Measurements from ENCODE around the gene KLF16. TPM values are rescaled to one million over a fixed set of nuclear protein-coding genes. Genes with fewer than 3 reads are reported as not detected.

KLF16 gene
- total and polyA plus RNA-seq, 4 experiments from 2014 or later, result 0.39 to 19.3 (median 9.6) TPM

DNA sequence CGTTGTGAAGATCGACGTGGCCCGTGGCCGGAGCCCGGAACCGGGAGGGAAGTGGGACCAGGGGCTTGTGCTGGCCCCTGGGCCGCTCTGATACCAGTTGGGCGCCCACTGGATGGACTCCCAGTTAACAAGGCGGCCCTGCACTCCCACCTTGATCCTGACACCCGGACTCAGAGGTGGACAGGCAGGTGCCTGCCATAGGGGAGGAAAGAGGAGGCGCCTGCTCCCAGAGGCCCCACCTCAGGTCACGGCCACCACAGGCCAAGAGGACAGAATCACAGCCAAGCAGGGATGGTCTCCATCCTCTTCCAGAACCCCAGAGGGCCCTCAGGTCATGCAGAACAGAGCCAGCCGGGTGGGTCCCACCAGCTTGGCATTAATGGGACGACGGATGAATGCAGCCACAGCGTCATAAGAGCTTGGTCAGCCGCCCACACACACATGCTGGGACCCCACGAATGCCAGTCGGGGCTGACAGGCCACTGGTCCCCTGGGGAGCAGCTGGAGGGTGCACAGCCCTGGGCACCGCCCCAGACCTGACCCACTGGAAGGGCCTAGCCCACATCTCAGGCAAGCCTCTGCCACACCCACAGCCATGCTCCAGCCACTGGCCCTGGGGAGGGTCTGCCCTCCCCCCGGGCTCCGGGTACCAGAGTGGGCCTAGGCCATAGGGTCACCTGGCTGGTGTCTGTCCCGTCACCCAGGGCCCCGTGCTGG, 9.6 kb upstream of the KLF16 start:
- CTCF ChIA-PET (ENCODE audit: partially characterized antibody), result no interaction called here
- Mint-ChIP-seq H3K36me3 (peaks cover 3 to 27% of the 10 kb centered on the region in 2 donors), H3K27me3 (no peaks in the 10 kb centered on the region), H3K4me1 (peaks cover 13 to 46% (median 21%) of the 10 kb centered on the region in 4 donors), H3K27ac (no peak overlapping the region), H3K9me3 (no peaks in the 10 kb centered on the region), H3K4me3 (peak overlapping the region in 4 of 8 donors; percentile 8 to 98 (median 47))
- Histone ChIP-seq H3K36me3 (ENCODE audit: insufficient read depth, low read length) (no peaks in the 10 kb centered on the region), H3K27ac (ENCODE audit: low read depth, low read length) (peak overlapping the region; percentile 92), H3K4me3 (ENCODE audit: low read length in 2 of 2) (no peak overlapping the region), H3K4me1 (ENCODE audit: insufficient read depth, low read length) (peaks cover 37% of the 10 kb centered on the region), H3K27me3 (ENCODE audit: insufficient read depth, low read length) (no peaks in the 10 kb centered on the region), H3K9me3 (ENCODE audit: control insufficient read depth in 1 of 2, low read length in 2 of 2) (no peaks in the 10 kb centered on the region)
- no peak for DNase-seq
- POLR2A ChIA-PET (ENCODE audit: partially characterized antibody), result interaction anchor here (4.1 kb wide), 1 partner anchor 8 kb away, joined by 60 read pairs; the partner anchor contains the start of gene KLF16
- intact Hi-C loops (cut with micrococcal nuclease), result no loop called here

- intact Hi-C loops (cut with micrococcal nuclease), result no loop called here
- H3K4me1 ChIP-seq (ENCODE audit: insufficient read depth, low read length), result peaks cover 36% of the 10 kb centered on the region
- CTCF ChIA-PET (ENCODE audit: partially characterized antibody), result no interaction called here
- POLR2A ChIA-PET (ENCODE audit: partially characterized antibody), result interaction anchor here (1.4 to 2.5 kb wide), 2 partner anchors 12 to 27 kb away, joined by 3 to 7 read pairs; no protein-coding TSS in a partner anchor
- no peak overlapping the region for H3K4me3 Mint-ChIP-seq
- no peaks in the 10 kb centered on the region for H3K9me3 Mint-ChIP-seq
- H3K27ac ChIP-seq (ENCODE audit: low read depth, low read length), result no peak overlapping the region
- no peak overlapping the region for H3K4me3 ChIP-seq (ENCODE audit: low read length in 2 of 2)
- H3K9me3 ChIP-seq (ENCODE audit: control insufficient read depth in 1 of 2, low read length in 2 of 2), result no peaks in the 10 kb centered on the region
- H3K36me3 Mint-ChIP-seq, result peaks cover 3 to 25% of the 10 kb centered on the region in 2 donors
- H3K4me1 Mint-ChIP-seq, result peaks cover 13 to 47% (median 24%) of the 10 kb centered on the region in 4 donors
- no peak for DNase-seq
- H3K36me3 ChIP-seq (ENCODE audit: insufficient read depth, low read length), result no peaks in the 10 kb centered on the region
- no peaks in the 10 kb centered on the region for H3K27me3 Mint-ChIP-seq
- H3K27ac Mint-ChIP-seq, result no peak overlapping the region
- H3K27me3 ChIP-seq (ENCODE audit: insufficient read depth, low read length), result no peaks in the 10 kb centered on the region
Observed at GRCh38 chr19:1871630-1872029, 8.3 kb upstream of the KLF16 start.

GRCh38 chr19:1871140-1871597, 7.8 kb upstream of the KLF16 start:
- ChIA-PET POLR2A (ENCODE audit: partially characterized antibody) (interaction anchor here (0.7 to 2.5 kb wide), 3 partner anchors 12 to 176 kb away, joined by 3 to 7 read pairs (median 3); no protein-coding TSS in a partner anchor), CTCF (ENCODE audit: partially characterized antibody) (no interaction called here)
- Histone ChIP-seq H3K4me1 (ENCODE audit: insufficient read depth, low read length) (peaks cover 31% of the 10 kb centered on the region), H3K4me3 (ENCODE audit: low read length in 2 of 2) (no peak overlapping the region), H3K9me3 (ENCODE audit: control insufficient read depth in 1 of 2, low read length in 2 of 2) (no peaks in the 10 kb centered on the region), H3K36me3 (ENCODE audit: insufficient read depth, low read length) (no peaks in the 10 kb centered on the region), H3K27me3 (ENCODE audit: insufficient read depth, low read length) (no peaks in the 10 kb centered on the region), H3K27ac (ENCODE audit: low read depth, low read length) (no peak overlapping the region)
- Mint-ChIP-seq H3K36me3 (peaks cover 3 to 22% of the 10 kb centered on the region in 2 donors), H3K4me3 (no peak overlapping the region), H3K27me3 (no peaks in the 10 kb centered on the region), H3K4me1 (peaks cover 12 to 42% (median 21%) of the 10 kb centered on the region in 4 donors), H3K27ac (no peak overlapping the region), H3K9me3 (no peaks in the 10 kb centered on the region)
- DNase-seq, result no peak
- intact Hi-C loops (cut with micrococcal nuclease), result no loop called here

GRCh38 chr19:1868971-1869370, 5.6 kb upstream of the KLF16 start:
- peaks cover 1 to 26% (median 7%) of the 10 kb centered on the region in 4 donors for H3K4me1 Mint-ChIP-seq
- no peaks in the 10 kb centered on the region for H3K36me3 ChIP-seq (ENCODE audit: insufficient read depth, low read length)
- intact Hi-C loops (cut with micrococcal nuclease), result no loop called here
- ChIA-PET CTCF (ENCODE audit: partially characterized antibody) (interaction anchor here (1.2 to 1.7 kb wide), 2 partner anchors 28 to 32 kb away, joined by 3 to 4 read pairs; no protein-coding TSS in a partner anchor), POLR2A (ENCODE audit: partially characterized antibody) (interaction anchor here (0.8 to 1.1 kb wide), 2 partner anchors 16 to 29 kb away, joined by 3 read pairs; partner anchors contain the start of gene ABHD17A)
- no peak overlapping the region for H3K4me3 ChIP-seq (ENCODE audit: low read length in 2 of 2)
- peaks cover 0 to 7% of the 10 kb centered on the region in 2 donors for H3K36me3 Mint-ChIP-seq
- H3K9me3 Mint-ChIP-seq, result no peaks in the 10 kb centered on the region
- H3K27me3 Mint-ChIP-seq, result no peaks in the 10 kb centered on the region
- no peaks in the 10 kb centered on the region for H3K9me3 ChIP-seq (ENCODE audit: control insufficient read depth in 1 of 2, low read length in 2 of 2)
- H3K27me3 ChIP-seq (ENCODE audit: insufficient read depth, low read length), result no peaks in the 10 kb centered on the region
- peak overlapping the region in 4 of 7 donors; percentile 43 to 70 (median 60) for H3K27ac Mint-ChIP-seq
- H3K27ac ChIP-seq (ENCODE audit: low read depth, low read length), result no peak overlapping the region
- no peak overlapping the region for H3K4me3 Mint-ChIP-seq
- no peak for DNase-seq
- H3K4me1 ChIP-seq (ENCODE audit: insufficient read depth, low read length), result peaks cover 28% of the 10 kb centered on the region

GRCh38 chr19:1867349-1867724, 4.0 kb upstream of the KLF16 start:
- no peak overlapping the region for H3K4me3 Mint-ChIP-seq
- no peaks in the 10 kb centered on the region for H3K27me3 ChIP-seq (ENCODE audit: insufficient read depth, low read length)
- intact Hi-C loops (cut with micrococcal nuclease), result no loop called here
- H3K36me3 ChIP-seq (ENCODE audit: insufficient read depth, low read length), result no peaks in the 10 kb centered on the region
- peaks cover 0 to 9% of the 10 kb centered on the region in 2 donors for H3K36me3 Mint-ChIP-seq
- H3K27ac Mint-ChIP-seq, result peak overlapping the region in 3 of 7 donors; percentile 35 to 50 (median 37)
- peaks cover 12% of the 10 kb centered on the region for H3K4me1 ChIP-seq (ENCODE audit: insufficient read depth, low read length)
- CTCF ChIA-PET (ENCODE audit: partially characterized antibody), result no interaction called here
- H3K27ac ChIP-seq (ENCODE audit: low read depth, low read length), result no peak overlapping the region
- peaks cover 0 to 15% (median 7%) of the 10 kb centered on the region in 4 donors for H3K4me1 Mint-ChIP-seq
- H3K9me3 ChIP-seq (ENCODE audit: control insufficient read depth in 1 of 2, low read length in 2 of 2), result no peaks in the 10 kb centered on the region
- no peaks in the 10 kb centered on the region for H3K27me3 Mint-ChIP-seq
- H3K9me3 Mint-ChIP-seq, result no peaks in the 10 kb centered on the region
- no peak for DNase-seq
- H3K4me3 ChIP-seq (ENCODE audit: low read length in 2 of 2), result no peak overlapping the region
- POLR2A ChIA-PET (ENCODE audit: partially characterized antibody), result interaction anchor here (0.8 to 4.1 kb wide), 4 partner anchors 8 to 62 kb away, joined by 3 to 60 read pairs (median 4); no protein-coding TSS in a partner anchor

GRCh38 chr19:1866693-1867348, 3.4 kb upstream of the KLF16 start:
- no peaks in the 10 kb centered on the region for H3K9me3 Mint-ChIP-seq
- peak overlapping the region in 5 of 7 donors; percentile 27 to 82 (median 50) for H3K27ac Mint-ChIP-seq
- POLR2A ChIA-PET (ENCODE audit: partially characterized antibody), result interaction anchor here (0.6 to 4.1 kb wide), 9 partner anchors 8 to 595 kb away, joined by 3 to 60 read pairs (median 3); no protein-coding TSS in a partner anchor

More at GRCh38 chr19:1866693-1867348, 3.4 kb upstream of the KLF16 start:
- DNase-seq, result peak in 1 of 5 donors; percentile 26
- Mint-ChIP-seq H3K4me1 (peaks cover 0 to 18% (median 9%) of the 10 kb centered on the region in 4 donors), H3K36me3 (peaks cover 0 to 12% of the 10 kb centered on the region in 2 donors), H3K27me3 (no peaks in the 10 kb centered on the region), H3K4me3 (peak overlapping the region in 1 of 8 donors; percentile 33)
- H3K9me3 ChIP-seq (ENCODE audit: control insufficient read depth in 1 of 2, low read length in 2 of 2), result no peaks in the 10 kb centered on the region
- H3K4me3 ChIP-seq (ENCODE audit: low read length in 2 of 2), result no peak overlapping the region
- no peaks in the 10 kb centered on the region for H3K27me3 ChIP-seq (ENCODE audit: insufficient read depth, low read length)
- no peaks in the 10 kb centered on the region for H3K36me3 ChIP-seq (ENCODE audit: insufficient read depth, low read length)
- CTCF ChIA-PET (ENCODE audit: partially characterized antibody), result interaction anchor here (0.8 to 1.4 kb wide), 5 partner anchors 9 to 76 kb away, joined by 3 to 9 read pairs (median 4); partner anchors contain the start of gene REXO1
- intact Hi-C loops (cut with micrococcal nuclease), result no loop called here
- H3K27ac ChIP-seq (ENCODE audit: low read depth, low read length), result no peak overlapping the region
- H3K4me1 ChIP-seq (ENCODE audit: insufficient read depth, low read length), result peaks cover 14% of the 10 kb centered on the region

Data from CD4-positive, alpha-beta memory T cell (primary cell).